Cerebellar nuclear complex (tissue), 1 donor: ENCODE measurements around the gene HELZ2.

ENCODE experiments used
- DNase-seq, 2 experiments: peaks; one replicate each; lab custom pipeline; 2025; lab: John Stamatoyannopoulos, UW

Gene HELZ2

GRCh38 chr20:63598479-63599395, 24.7 kb upstream of the HELZ2 start:
- DNase-seq: no peak

GRCh38 chr20:63597651-63598478, 23.8 kb upstream of the HELZ2 start:
- DNase-seq: no peak

GRCh38 chr20:63596423-63596822, 22.4 kb upstream of the HELZ2 start:
- no peak for DNase-seq

- DNase-seq: no peak
These were observed 21.5 kb upstream of the HELZ2 start for GRCh38 chr20:63595416-63596127.

- no peak for DNase-seq
These were observed 20.1 kb upstream of the HELZ2 start for GRCh38 chr20:63594043-63594561.

GRCh38 chr20:63592661-63593060, 18.6 kb upstream of the HELZ2 start:
- DNase-seq: no peak

- no peak for DNase-seq
These were observed 17.8 kb upstream of the HELZ2 start for GRCh38 chr20:63591786-63592355.

GRCh38 chr20:63591147-63591533, 17.1 kb upstream of the HELZ2 start:
- no peak for DNase-seq

GRCh38 chr20:63590218-63591146, 16.4 kb upstream of the HELZ2 start:
- DNase-seq: no peak

GRCh38 chr20:63589261-63590217, 15.5 kb upstream of the HELZ2 start:
- no peak for DNase-seq

- no peak for DNase-seq
These were observed 14.6 kb upstream of the HELZ2 start for GRCh38 chr20:63588641-63589041.

- no peak for DNase-seq
These were observed 13.9 kb upstream of the HELZ2 start for GRCh38 chr20:63587776-63588591.

GRCh38 chr20:63587256-63587655, 13.2 kb upstream of the HELZ2 start:
- DNase-seq: no peak

GRCh38 chr20:63586797-63587196, 12.8 kb upstream of the HELZ2 start:
- no peak for DNase-seq

GRCh38 chr20:63585616-63586565, 11.9 kb upstream of the HELZ2 start:
- DNase-seq: no peak

GRCh38 chr20:63582382-63583063, 8.5 kb upstream of the HELZ2 start:
- DNase-seq: no peak
